Endothelial cell (in vitro differentiated cells): ENCODE data around the gene ANKRD28. TPM values are rescaled to one million over a fixed set of nuclear protein-coding genes. Genes with fewer than 3 reads are reported as not detected.
A peak's percentile ranks its signal among the peaks of the same experiment; 100 is the strongest.

Experiments used
- DNase-seq: peaks from one replicate; pipeline ENCODE4 v3.0.0; 2021; ENCODE audit warnings: low spot score
- H3K27ac Mint-ChIP-seq: one replicate; pipeline ENCODE4 v1.8.0; 2021; ENCODE audit warnings: mixed read lengths, inconsistent platforms; ENCODE audit not compliant: unreplicated experiment
- H3K27me3 Mint-ChIP-seq: one replicate; pipeline ENCODE4 v1.8.0; 2021; ENCODE audit warnings: mild to moderate bottlenecking, moderate library complexity, mixed read lengths, inconsistent platforms; ENCODE audit not compliant: unreplicated experiment
- H3K36me3 Mint-ChIP-seq: one replicate; pipeline ENCODE4 v1.8.0; 2021; ENCODE audit warnings: mild to moderate bottlenecking, low read depth, mixed read lengths, inconsistent platforms; ENCODE audit not compliant: unreplicated experiment
- H3K4me1 Mint-ChIP-seq: one replicate; pipeline ENCODE4 v1.8.0; 2021; ENCODE audit warnings: mild to moderate bottlenecking, mixed read lengths, inconsistent platforms; ENCODE audit not compliant: unreplicated experiment
- H3K4me3 Mint-ChIP-seq: one replicate; pipeline ENCODE4 v1.8.0; 2021; ENCODE audit warnings: mild to moderate bottlenecking, mixed read lengths, inconsistent platforms; ENCODE audit not compliant: unreplicated experiment
- H3K9me3 Mint-ChIP-seq: one replicate; pipeline ENCODE4 v1.8.0; 2021; ENCODE audit warnings: mixed read lengths, inconsistent platforms; ENCODE audit not compliant: unreplicated experiment
- total RNA-seq: library from RNA; stranded (reverse); fragmentation: NEBNext Ultra II Directional; extraction: Animal tissue kit (Norgen Biotek cat#: 25700); gene quantifications from one replicate; pipeline ENCODE4 v1.2.1, GENCODE V29; 2021; ENCODE audit not compliant: unreplicated experiment
- TF ChIP-seq, protein P1 (sequence below): fragments of 200-600 bp; sonication (generic); IDR thresholded peaks from one replicate; pipeline ENCODE4 v1.5.0; 2021; ENCODE audit warnings: antibody characterized with exemption; ENCODE audit not compliant: unreplicated experiment

Gene ANKRD28
- total RNA-seq, 1 donor from 2014 or later: 22.6 TPM

DNA sequence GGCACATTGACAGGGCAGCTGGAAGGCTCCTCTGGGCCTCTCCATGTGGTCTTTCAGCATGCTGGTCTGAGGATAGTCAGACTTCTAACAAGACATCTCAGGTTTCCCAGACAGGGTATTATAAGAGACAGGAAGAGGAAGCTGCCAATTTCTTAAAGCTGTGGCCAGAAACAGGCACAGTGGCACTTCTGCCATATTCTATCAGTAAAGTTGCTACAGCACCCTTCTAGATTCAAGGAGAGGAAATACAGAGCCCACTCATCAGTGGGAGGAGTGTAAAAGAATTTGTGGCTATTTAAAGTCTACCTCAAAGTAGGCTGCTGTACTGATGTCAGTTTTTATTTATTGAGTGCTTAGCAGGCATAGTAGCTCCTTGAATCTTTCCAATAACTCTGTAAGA, 140.8 kb downstream of the ANKRD28 start:
- no peak overlapping the region for H3K4me3 Mint-ChIP-seq
- peaks cover 13% of the 10 kb centered on the region for H3K36me3 Mint-ChIP-seq
- TF ChIP-seq, protein P1, sequence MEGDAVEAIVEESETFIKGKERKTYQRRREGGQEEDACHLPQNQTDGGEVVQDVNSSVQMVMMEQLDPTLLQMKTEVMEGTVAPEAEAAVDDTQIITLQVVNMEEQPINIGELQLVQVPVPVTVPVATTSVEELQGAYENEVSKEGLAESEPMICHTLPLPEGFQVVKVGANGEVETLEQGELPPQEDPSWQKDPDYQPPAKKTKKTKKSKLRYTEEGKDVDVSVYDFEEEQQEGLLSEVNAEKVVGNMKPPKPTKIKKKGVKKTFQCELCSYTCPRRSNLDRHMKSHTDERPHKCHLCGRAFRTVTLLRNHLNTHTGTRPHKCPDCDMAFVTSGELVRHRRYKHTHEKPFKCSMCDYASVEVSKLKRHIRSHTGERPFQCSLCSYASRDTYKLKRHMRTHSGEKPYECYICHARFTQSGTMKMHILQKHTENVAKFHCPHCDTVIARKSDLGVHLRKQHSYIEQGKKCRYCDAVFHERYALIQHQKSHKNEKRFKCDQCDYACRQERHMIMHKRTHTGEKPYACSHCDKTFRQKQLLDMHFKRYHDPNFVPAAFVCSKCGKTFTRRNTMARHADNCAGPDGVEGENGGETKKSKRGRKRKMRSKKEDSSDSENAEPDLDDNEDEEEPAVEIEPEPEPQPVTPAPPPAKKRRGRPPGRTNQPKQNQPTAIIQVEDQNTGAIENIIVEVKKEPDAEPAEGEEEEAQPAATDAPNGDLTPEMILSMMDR: no peak
- H3K27ac Mint-ChIP-seq: no peak overlapping the region
- no peaks in the 10 kb centered on the region for H3K4me1 Mint-ChIP-seq
- DNase-seq: no peak
- peaks cover 9% of the 10 kb centered on the region for H3K9me3 Mint-ChIP-seq
- no peaks in the 10 kb centered on the region for H3K27me3 Mint-ChIP-seq

DNA sequence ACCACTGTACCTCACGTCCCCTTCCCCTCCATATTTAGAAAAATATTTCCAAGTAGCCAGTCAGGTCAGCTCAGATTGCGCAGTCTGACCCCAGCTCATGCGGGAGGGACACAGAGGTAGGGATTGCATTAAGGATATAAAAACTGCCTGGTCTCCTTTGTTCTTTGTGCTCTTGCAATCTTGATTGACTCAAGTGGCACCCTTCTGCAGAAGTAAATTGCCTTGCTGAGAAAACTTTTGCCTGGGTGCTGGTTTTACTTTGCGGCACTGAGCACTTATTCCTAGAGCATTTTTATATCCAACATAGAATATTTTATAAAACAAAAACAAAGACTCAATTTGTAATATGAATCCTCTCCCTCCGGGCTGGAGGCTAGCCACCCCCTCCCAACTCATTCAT, 141.4 kb downstream of the ANKRD28 start:
- no peak overlapping the region for H3K27ac Mint-ChIP-seq

DNA sequence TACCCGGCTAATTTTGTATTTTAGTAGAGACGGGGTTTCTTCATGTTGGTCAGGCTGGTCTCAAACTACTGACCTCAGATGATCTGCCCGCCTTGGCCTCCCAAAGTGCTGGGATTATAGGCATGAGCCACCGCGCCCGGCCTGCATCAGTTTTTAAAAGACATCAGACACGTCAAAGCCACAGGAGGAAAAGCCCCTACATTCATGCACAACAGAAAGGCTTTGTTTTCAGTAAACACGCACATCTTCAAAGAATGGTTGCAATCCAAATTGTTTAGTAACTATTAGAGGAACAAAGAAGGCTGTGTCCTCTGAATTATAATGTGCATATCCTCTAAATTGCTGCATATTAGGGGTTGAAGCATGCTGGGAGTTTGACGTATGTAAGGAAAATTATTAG, 142.9 kb downstream of the ANKRD28 start:
- Mint-ChIP-seq H3K36me3 (peaks cover 13% of the 10 kb centered on the region), H3K9me3 (peaks cover 9% of the 10 kb centered on the region), H3K27me3 (peaks cover 1% of the 10 kb centered on the region), H3K4me3 (no peak overlapping the region), H3K27ac (no peak overlapping the region), H3K4me1 (peaks cover 6% of the 10 kb centered on the region)
- TF ChIP-seq, protein P1: no peak
- no peak for DNase-seq

More for the DNA sequence above, 141.4 kb downstream of the ANKRD28 start:
- peak overlapping the region; percentile 26 for H3K4me3 Mint-ChIP-seq
- peaks cover 13% of the 10 kb centered on the region for H3K36me3 Mint-ChIP-seq
- DNase-seq: no peak
- H3K9me3 Mint-ChIP-seq: peaks cover 9% of the 10 kb centered on the region
- peaks cover 1% of the 10 kb centered on the region for H3K27me3 Mint-ChIP-seq
- peaks cover 3% of the 10 kb centered on the region for H3K4me1 Mint-ChIP-seq
- TF ChIP-seq, protein P1: no peak

DNA sequence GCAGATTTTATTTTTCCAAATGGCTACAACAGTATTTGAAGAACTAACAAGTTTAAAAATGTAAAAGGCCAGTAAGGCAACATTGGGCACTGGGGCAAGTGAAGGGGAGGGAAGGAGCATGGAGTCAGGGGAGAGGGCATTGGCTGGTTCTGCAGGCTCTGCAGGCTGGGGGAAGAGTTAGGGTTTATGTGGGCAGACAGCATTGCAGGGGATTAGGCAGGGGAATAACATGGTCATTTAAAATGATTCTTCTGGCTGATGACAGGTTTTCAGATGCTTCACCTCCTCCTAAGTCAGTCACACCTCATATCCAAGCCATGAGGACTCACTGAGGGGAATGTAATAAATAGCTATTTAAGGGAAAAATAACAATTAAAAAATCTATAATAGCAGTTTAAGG, 143.7 kb downstream of the ANKRD28 start:
- peaks cover 18% of the 10 kb centered on the region for H3K36me3 Mint-ChIP-seq
- no peak overlapping the region for H3K27ac Mint-ChIP-seq
- H3K4me1 Mint-ChIP-seq: peaks cover 6% of the 10 kb centered on the region
- TF ChIP-seq, protein P1: no peak
- peaks cover 9% of the 10 kb centered on the region for H3K9me3 Mint-ChIP-seq
- no peak overlapping the region for H3K4me3 Mint-ChIP-seq
- H3K27me3 Mint-ChIP-seq: peaks cover 1% of the 10 kb centered on the region
- no peak for DNase-seq

DNA sequence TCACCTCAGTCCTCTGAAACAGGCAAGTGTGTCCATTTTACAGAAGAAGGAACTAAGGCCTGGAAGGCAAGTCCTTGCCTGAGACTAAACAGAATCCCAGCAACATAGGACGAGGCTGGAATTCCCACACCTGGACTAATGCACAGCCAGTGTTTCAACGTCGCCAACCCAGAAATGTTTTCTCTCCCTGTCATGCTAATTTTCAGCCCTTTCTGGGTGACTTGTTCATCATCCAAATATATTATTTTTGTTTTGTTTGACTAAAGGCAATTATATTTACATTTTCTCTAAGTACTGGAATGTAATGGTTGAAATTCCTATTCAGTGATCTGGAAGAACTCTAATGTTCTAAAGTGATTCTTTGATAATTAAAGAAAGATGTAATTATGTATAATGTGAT, 144.5 kb downstream of the ANKRD28 start:
- no peak for DNase-seq
- Mint-ChIP-seq H3K4me1 (peaks cover 6% of the 10 kb centered on the region), H3K9me3 (peaks cover 9% of the 10 kb centered on the region)

More for the DNA sequence above, 144.5 kb downstream of the ANKRD28 start:
- Mint-ChIP-seq H3K36me3 (peaks cover 15% of the 10 kb centered on the region), H3K4me3 (no peak overlapping the region), H3K27ac (no peak overlapping the region), H3K27me3 (peaks cover 1% of the 10 kb centered on the region)
- TF ChIP-seq, protein P1: no peak
